M059J (cell line): ENCODE data around the gene SORL1. TPM values are rescaled to one million over a fixed set of nuclear protein-coding genes. Genes with fewer than 3 reads are reported as not detected.

ENCODE experiments used
- DNase-seq: peaks from one replicate; pipeline ENCODE4 v3.0.0-alpha.2; 2012; ENCODE audit warnings: low read depth
- total RNA-seq: library from RNA; depleted of rRNA; stranded (reverse); fragments of >200 nt; shearing (Covaris generic); gene quantifications from 2 replicates; pipeline ENCODE4 v1.2.3, GENCODE V29; 2014

The SORL1 gene
- total RNA-seq, 1 experiment from 2014 or later: 3.0 TPM

DNA sequence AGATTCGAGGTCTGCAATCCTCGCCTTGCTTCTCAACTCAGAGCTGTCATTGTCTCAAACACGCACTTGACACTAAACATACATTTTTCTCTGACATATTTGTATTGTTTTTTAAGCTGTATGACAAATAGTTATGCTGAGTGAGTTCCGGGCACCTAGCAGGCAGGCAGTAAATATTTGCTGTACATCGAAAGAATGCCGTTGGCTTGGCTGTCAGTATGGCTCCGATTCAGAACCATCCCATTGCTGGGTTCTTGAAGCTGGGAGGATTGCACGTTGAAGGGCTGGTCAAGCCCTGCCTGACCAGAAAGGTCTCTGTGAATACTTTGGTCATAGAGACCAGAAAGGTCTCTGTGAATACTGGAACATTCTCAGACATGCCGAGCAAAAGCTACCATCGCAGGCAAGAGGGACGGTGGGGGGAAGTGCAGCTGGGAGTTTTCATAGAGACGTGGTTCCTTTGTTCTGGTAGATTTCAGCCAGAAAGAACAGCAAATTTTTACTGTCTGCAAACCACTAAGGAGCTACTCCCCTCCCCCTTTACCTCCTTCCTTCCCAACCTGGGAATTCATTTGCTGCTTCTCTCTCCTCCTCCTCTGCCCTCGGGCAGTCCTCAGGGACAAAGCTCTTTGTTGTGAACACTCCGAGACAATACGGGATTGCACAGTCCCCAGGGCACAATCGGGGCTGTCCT, 202.9 kb downstream of the SORL1 start:
- peak; percentile 63 for DNase-seq

DNA sequence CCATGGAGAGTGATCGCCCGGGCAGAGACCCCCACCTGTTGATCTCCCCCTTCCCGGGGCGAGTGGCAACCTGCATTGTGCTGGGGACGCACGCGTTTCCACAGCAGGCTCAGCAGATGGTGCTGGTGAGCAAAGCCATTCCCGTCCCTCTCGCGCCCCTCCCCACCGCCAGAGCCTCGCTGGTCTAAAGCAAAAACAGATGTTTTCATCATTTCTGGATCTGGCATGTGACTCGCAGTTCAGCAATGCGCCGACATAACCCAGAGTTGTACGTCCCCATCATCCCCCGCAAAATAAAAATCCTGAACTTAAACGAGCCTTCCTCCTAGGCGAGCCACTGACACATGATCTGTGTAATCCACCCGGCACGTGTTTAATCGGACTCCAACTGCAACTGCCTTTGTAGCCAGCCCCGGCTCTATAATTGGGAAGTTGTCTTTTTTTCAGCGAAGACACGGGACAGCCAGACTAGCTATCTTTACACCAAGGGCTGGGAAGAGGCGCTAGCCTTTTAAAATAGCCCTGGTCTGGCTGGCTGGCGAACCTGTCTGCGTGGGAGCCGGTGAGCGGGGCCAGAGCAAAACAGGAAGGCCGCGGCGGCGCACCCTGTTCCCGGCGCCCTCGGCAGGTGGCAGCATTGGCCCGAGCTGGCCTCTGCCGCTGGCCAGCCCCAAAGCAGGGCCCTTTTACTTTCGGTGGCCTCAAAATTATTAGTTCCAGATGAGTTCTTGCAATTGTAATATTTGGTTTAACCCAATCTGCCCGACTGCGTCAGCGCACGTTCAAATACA, 203.6 kb downstream of the SORL1 start:
- DNase-seq: peak; percentile 83

DNA sequence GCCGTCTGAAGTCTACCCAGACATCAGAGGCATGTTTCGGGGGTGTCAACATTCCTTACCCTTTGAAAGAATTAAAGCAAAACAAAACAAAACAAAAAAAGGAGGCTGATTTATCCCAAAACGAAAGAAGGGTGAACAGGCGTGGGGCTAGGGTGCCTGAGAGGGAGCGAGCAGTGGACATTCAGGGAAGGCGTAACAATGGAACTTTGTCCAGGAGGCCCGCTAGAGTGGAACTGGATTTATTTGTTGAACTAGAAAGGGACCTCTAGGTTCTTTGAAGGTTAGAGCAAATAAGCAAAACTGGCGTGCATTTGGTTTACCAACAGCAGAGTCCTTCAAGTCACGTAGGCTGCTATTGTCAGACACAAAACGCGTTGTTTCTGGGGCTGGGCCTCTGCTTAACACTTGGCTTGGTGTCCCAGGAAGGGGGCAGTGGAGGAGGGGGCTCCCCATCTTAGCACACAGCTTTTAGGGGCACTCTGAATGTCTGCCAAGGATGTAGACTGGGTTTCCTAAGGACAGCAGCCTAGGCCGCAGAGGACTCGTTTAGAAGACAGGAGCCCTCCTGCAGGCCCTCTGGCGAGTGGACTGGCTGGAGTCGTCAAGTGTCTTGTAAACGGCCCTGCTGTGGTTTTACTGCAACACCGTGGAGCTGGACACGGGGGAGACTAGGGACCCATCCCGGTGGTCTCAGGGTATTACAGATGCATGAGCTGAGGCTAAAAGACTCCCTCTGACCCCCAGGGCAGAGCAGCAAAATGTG, 204.4 kb downstream of the SORL1 start:
- no peak for DNase-seq

DNA sequence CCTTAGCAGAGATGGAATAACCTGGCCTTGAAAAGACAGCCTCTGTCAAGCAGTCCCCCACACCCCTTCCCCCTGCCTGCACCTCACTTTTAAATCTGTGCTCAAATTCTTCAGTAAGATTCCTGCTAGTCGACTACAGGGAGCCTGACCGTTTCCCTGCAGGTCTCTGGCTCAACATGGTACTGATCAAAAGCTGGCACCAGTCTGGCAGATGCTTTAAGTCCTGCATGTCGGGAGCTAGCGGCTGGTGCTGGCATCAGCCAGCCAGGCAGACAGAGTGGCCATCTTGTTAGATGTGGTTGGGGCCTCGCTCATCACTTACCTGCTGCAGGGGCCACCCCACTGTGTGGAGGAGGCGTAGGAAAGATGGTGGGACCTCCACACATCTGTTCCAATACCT, 205.0 kb downstream of the SORL1 start:
- DNase-seq: no peak

DNA sequence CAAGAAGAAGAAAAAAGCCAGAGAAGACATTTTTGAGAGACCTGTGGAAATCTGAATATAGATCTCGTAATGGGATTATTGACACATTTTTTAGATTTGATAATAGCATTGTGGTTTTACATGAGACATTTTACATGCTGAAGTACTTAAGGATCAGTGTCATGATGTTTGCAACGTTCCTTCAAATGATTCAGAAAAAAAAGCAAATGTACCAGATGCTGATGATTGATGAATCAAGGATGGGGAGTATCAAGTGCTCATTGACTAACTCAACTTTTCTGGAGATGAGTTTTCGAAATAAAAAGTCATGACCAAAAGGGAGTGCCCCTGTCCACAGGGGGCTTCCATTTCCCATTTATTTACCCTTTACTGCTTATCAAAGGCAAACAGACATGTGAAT, 207.7 kb downstream of the SORL1 start:
- DNase-seq: no peak

DNA sequence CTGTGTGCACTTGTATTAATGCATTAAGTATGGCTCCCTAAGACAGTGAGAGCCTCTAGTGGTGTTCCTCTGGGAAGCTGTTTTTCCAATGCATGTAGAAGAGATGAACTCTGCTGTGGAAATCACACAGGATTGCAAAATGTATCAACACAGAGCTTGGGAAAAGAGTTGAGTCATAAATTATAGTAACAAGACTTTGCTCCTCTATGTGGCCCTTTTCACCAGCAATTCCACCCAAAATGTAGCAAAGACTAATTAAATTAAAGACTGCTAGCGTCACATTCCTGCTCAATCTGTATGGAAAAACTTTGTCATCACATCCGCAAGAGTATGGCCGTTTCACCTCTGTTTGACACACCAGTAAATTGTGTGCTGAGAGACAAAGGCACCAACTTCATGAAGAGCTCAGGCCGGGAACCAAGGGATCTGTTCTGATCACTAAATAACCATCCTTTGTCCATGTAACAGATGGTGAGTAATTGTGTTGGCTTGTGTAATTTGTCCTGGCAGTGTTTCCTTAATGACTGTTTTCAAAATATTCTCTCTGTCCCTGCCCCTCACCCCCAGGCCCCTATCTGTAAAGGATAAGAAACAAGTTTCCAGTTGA, 209.9 kb downstream of the SORL1 start:
- peak; percentile 86 for DNase-seq

DNA sequence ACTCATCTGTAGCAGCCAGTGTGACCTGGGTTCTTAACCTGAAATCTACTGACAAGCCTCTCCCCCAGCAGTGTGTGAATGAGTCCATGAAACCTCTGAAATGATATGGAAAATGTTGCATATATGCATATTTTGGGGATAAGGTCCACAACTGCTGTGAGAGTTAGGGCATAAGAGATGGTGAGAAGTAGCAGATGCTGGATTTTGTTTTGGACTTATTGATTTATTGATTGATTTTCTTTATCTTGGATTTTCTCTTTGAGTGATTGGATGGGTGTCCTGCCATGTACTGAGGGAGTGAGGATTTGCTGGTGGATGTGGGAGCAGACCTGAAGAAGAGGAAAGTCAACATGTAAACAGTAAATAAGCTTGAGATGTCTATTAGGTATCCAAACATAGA, 212.0 kb downstream of the SORL1 start:
- DNase-seq: no peak

DNA sequence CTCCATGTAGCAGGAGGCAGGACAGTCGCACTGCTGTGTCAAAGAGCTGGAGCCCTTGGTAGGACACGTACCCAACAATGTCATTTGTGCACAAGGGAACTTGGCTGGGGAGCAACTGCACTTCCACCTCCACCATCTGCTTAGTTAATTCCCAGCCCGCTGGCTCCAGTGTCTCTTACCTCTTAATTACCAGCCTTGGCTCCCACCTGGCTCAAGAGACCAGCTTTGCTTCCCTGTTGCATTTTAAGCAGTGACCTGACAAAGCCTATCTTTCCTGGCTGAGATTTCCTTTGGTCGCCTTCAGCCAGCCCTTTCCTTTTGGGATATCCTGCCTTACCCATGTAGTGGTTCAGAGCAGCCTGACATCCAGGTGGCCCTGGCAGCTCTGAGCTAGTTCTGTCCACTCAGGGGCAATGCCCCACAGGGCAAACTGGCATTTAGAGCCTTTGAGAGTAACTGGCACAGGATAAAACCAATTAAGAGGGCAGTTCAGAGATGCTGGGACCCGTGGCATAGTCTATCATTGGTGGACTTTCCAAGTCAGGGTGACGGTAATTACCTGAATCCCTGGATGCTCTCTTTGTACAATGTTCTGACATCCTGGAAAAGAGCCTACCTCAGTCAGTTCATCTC, 213.2 kb downstream of the SORL1 start:
- DNase-seq: no peak

DNA sequence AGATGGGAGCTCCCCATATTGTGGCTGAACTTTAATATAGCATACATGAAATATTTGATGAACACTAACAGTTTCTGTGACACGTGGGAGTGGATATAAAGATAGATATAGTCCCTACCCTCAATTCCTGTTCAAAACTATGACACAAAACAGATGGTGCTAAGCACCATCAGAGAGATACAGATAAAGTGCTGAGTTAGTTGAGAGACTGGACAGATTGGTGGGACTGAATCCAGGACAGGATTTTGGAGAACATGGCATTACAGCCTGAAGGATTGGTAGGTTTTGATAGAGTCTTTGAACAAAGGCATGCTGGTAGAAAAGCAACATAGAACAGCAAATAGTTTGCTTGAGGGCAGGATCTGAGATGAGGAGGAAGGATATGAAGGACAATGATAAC, 215.7 kb downstream of the SORL1 start:
- no peak for DNase-seq

DNA sequence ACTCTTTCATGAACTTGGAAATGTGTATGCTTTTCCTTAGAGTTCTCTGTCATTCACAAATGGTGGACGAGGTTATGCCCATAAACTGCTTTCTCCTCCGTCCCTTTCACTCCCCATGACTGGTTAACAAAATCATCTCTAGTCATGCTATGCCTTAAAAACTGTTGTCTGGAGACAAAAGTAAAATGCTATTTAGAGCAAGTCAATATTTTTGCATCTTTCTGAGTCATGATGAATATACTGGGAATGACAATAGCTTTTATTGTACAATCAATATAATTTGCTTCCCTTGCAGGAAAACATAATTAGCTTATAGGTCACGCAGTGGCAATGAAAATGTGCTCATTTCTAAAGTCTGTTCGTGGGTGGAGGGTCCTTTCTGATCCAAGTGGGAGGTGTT, 217.3 kb downstream of the SORL1 start:
- DNase-seq: no peak

DNA sequence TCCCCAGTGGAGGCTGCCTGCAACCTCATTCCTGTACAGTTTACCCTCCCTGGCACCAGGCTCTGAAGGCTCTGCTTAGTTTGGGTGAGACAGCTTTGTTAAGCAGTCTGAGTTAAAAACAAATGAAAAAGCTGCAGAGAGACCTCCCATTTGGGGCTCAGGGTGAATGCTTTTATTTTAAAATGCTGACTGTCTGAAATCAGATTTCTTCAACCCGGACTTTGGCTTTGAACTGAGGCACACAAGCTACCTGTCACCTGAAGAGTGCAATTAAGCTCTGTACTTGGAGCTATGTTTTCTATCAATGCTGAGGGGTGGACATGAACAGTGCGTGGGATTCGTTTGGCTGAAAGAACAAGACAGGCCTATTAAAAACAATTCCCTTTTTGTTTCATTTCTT, 218.2 kb downstream of the SORL1 start:
- DNase-seq: no peak

DNA sequence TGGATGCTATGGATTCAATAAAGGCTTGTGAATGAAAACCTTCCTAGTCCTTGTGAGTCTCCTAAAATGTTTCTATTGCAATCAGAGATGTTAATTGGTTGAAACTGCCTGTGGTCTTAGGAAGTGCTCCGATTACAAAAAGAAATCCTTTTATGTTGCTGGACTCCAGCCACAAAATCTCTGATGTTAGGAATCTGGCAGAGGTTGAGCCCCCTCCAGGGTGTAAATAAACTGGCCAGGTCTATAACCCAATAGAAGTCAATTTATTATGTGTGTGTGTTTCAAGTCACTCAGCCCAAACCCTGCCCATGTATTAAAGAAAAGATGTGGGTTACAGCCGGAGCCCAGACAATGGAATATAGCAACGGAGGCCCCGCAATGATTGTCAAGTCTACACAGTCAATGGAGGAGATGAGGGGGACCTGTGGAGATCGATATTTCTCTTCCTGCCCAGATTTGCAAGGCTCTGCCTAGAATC, 218.7 kb downstream of the SORL1 start:
- peak; percentile 55 for DNase-seq

DNA sequence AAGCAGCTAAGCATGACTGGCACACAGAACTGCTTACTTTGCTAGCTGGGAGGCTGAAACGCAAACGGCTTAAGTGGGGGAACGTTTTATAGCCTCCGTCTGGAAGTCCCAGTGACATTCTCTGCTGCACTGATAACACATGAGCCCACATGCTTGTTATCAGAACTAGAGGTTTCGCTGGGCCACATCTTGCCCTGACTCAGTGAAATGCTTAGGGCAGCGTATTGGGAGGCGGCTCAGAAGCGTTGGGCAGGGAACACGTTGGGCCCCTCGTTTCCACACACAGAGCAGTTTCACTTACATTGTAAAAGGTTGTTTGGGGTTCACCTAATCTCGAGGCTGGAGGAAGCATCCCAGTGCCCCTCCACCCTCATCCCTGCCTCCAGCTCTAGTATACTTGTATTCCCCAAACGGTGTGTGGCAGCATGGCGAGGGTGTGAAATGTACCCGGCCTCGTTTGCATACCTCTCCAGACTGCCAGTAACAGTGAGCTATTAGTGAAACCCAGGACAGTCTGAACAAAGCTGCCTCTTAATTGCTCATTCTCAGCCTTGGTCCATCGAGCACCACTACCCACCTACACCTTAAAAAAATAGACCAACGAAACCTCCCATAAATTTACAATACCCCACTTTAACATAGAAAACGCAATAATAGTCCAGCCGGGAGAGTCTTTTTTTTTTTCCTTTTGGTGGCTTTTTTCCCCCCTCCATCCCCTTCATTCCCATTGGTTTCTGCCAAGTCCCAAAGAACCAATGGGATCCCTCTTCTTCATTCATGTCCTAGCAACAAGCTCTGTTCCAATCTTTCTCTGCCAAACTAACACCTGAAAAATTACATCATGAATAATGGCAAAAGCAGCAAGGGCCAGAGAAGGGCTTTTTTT, 219.4 kb downstream of the SORL1 start:
- peak; percentile 51 for DNase-seq

DNA sequence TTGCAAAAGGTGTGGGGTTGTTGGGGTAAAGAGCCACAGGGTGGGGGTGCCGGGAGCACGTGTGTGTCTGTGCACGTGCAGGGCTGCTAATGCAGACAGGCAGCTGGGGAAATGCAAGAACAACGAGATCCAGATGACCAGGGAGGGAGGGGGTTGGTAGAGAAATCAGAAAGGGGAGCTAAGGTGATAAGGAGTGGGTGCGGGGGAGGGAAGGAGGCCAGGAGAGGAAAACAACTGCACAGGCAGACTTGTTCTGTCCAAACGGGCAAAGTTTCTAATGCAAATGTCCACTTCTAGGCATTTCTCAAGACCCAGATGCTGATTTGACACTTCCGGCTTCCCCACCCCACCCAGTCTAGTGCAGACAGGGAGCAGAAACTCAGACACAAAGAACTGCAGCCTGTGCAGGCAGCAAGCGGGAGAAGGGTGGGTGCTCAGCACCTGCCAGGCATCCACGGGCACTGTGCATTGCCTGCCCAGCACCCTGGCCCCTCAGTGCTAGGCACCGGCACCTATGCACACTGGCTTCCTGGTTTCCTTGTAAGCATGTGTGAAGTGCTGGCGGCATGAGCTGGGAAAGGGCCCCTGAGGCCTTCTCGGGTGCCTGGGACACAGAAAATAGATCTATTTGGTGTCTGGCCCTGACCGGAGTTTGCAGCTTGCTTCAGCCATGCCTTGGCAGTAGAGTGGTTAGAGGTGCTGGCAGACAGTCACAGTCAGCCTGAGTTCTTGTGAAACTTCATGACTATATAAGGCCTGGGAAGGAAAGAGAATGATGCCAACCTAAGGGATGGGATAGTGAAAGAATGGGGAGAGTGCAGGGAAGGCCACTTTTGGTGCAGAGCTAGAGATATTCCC, 220.7 kb downstream of the SORL1 start:
- DNase-seq: no peak

DNA sequence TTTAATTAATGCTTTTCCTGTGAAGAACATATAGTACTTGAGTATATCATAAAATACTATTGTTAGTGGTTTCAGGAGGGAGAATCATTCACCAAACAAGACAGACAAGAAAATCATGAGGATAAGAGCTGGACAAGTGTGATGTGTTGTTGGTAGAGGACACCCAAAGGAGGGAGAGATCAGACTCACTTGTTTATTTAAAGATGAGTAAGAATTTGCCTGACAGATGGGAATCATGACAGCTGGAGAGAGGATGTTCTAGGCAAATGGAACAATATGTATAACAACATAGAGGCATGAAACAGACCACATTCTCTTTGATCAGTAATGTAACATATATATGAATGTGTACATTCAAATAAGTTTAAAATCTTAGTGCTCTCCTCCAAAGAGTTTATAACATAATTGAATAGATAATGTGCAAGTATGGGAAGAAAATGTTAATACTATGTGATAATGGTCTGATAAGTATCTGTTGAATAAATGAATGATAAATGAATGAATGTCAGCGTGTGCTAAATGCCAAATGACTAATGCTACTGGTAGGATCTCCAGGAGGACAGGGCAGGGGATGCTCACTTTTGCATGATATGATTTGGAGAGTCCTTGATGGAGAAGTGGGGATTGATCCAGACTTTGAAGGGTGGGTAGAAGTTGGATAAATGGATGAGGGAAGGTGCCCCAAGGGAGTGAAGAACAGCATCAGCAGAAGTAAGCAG, 229.6 kb downstream of the SORL1 start:
- DNase-seq: peak; percentile 20
